ENCODE data around the gene TSPAN31.

Gene TSPAN31

DNA sequence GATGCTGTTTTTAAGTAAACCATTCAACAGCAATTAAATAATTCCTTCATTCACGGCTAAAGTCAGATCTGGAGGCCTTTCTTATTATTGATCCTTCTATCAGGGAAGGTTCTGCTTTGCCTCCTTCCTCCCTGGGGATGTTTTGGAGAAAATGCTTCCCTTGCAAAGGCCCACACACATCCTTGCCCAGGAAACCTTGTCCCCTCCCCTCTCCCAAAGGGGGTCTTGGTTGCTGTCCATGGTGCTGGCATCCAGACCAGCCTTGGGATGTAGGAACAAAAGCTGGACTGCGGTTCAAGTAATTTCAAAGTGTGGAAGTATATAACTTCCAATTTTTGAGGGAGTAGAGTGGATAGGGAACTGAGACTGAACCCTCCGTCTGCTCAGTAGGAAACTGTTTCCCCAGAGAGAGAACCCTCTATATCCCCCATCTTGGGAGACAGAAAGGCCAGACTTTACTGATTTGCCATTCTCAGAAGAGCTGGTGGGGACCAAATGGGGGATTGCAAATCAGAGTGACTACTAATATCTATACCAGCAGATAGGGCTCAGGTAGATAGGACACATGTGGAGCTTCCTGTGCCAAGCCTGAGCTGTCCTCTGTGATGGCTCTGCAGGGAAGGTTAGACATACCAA, 15.6 kb downstream of the TSPAN31 start:
- Histone ChIP-seq H3K36me3 (ENCODE audit: control insufficient read depth, insufficient read depth, low read length) (peaks cover 16% of the 10 kb centered on the region), H3K27me3 (replicated peaks; ENCODE audit: control insufficient read depth, insufficient read depth, low read length, poor library complexity, severe bottlenecking) (peaks cover 5% of the 10 kb centered on the region), H3K4me1 (ENCODE audit: control insufficient read depth, insufficient read depth, low read length, poor library complexity, severe bottlenecking) (peaks cover 28% of the 10 kb centered on the region), H3K27ac (ENCODE audit: insufficient read depth, low read length, poor library complexity, severe bottlenecking) (no peak overlapping the region), H3K9me3 (ENCODE audit: control insufficient read depth, low read length) (no peaks in the 10 kb centered on the region), H3K4me3 (ENCODE audit: insufficient read depth, low read depth, low read length, poor library complexity, severe bottlenecking) (no peak overlapping the region)
- DNase-seq, result no peak

DNA sequence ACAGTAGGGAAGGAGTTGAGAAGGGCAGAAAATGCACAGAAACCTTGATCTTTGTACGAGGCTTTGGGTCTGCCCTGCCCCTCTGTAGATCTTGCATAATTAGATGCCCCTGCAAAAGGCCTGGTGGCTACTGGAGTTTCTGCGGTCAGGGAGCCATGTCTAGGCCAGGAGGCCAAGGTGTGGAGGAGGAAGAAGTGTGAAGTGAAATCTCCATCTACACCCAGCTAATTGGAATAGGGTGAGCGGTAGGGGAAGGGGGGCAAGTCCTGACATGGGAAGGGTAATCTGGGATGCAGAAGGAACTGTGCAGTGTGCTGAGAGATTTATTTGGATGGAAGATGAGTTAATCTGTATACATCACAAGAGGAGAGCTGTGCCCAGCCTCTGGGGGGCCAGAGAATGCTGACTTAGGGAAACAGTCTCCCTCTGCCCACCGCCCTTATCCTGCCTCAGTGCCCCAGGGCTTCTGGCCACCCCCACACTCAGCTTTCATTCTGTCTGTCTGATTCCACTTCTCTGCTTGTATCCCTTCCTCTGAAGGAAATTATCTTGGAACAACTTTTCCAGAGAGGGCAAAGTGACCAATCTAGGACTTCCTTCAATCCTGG, 16.7 kb downstream of the TSPAN31 start:
- peaks cover 13% of the 10 kb centered on the region for H3K27me3 ChIP-seq (replicated peaks; ENCODE audit: control insufficient read depth, insufficient read depth, low read length, poor library complexity, severe bottlenecking)
- peaks cover 16% of the 10 kb centered on the region for H3K36me3 ChIP-seq (ENCODE audit: control insufficient read depth, insufficient read depth, low read length)
- DNase-seq, result no peak
- H3K4me3 ChIP-seq (ENCODE audit: insufficient read depth, low read depth, low read length, poor library complexity, severe bottlenecking), result no peak overlapping the region
- peaks cover 30% of the 10 kb centered on the region for H3K4me1 ChIP-seq (ENCODE audit: control insufficient read depth, insufficient read depth, low read length, poor library complexity, severe bottlenecking)
- H3K9me3 ChIP-seq (ENCODE audit: control insufficient read depth, low read length), result no peaks in the 10 kb centered on the region
- no peak overlapping the region for H3K27ac ChIP-seq (ENCODE audit: insufficient read depth, low read length, poor library complexity, severe bottlenecking)

DNA sequence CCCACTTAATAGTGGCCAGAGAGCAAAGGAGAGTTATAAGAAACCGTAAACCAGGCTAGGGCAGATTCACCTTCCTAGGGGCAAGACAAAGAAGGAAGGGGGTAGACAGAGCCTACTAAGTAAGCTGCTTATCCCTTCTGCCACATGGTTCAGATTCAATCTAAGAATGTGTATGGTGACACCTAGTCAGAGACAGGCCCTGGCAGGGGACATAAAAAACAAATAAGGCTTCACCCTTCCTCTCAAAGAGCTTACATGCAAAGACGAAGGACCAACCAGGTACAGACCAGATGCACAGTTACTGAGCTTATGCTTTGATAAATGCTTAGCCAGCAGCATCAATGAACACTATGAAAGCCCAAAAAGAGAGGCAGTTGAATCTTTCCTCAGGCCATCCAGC, 17.6 kb downstream of the TSPAN31 start:
- Histone ChIP-seq H3K4me1 (ENCODE audit: control insufficient read depth, insufficient read depth, low read length, poor library complexity, severe bottlenecking) (peaks cover 29% of the 10 kb centered on the region), H3K4me3 (ENCODE audit: insufficient read depth, low read depth, low read length, poor library complexity, severe bottlenecking) (no peak overlapping the region), H3K9me3 (ENCODE audit: control insufficient read depth, low read length) (no peaks in the 10 kb centered on the region), H3K27me3 (replicated peaks; ENCODE audit: control insufficient read depth, insufficient read depth, low read length, poor library complexity, severe bottlenecking) (peaks cover 19% of the 10 kb centered on the region), H3K27ac (ENCODE audit: insufficient read depth, low read length, poor library complexity, severe bottlenecking) (no peak overlapping the region), H3K36me3 (ENCODE audit: control insufficient read depth, insufficient read depth, low read length) (peaks cover 16% of the 10 kb centered on the region)
- DNase-seq, result no peak

DNA sequence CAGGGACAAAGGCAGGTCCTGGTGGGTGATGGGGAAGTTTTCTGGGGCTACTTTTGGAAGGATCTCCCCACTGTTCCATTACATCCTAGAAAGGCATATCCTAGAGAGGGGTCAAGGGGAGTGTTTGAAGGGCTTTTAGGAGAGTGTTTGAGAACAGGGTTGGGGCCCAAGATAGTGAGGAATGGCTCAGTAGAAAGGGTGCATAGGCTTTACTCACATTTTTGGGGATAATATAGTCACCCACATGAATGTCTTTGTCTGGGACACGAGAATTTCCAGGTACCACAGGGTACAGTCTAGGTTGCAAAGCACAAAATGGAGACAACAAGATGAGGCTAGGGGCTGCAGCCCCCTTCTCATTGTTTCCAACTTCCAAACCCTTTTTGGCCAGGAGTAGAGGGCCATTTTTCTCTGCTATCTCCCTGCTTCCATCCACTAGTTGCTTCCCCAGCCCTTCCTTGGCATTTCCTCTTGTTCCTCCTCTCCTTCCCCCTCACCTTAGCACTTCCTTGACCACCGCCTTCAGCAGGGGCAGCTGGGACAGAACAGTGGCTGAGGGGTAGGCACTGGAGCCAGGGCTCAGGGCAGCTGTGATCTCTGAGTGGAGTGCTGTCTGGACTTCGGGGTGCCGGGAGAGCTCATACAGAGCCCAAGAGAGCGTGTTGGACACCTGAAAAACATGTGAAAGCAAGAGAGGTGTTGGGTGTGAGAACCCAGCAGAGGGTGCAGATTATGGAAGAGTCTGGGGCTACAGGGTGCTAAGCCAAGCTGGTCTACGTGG, 19.2 kb downstream of the TSPAN31 start:
- Histone ChIP-seq H3K4me1 (ENCODE audit: control insufficient read depth, insufficient read depth, low read length, poor library complexity, severe bottlenecking) (peaks cover 29% of the 10 kb centered on the region), H3K27ac (ENCODE audit: insufficient read depth, low read length, poor library complexity, severe bottlenecking) (no peak overlapping the region), H3K9me3 (ENCODE audit: control insufficient read depth, low read length) (no peaks in the 10 kb centered on the region), H3K27me3 (replicated peaks; ENCODE audit: control insufficient read depth, insufficient read depth, low read length, poor library complexity, severe bottlenecking) (peaks cover 19% of the 10 kb centered on the region), H3K4me3 (ENCODE audit: insufficient read depth, low read depth, low read length, poor library complexity, severe bottlenecking) (peak overlapping the region; percentile 68), H3K36me3 (ENCODE audit: control insufficient read depth, insufficient read depth, low read length) (peaks cover 1% of the 10 kb centered on the region)
- no peak for DNase-seq

DNA sequence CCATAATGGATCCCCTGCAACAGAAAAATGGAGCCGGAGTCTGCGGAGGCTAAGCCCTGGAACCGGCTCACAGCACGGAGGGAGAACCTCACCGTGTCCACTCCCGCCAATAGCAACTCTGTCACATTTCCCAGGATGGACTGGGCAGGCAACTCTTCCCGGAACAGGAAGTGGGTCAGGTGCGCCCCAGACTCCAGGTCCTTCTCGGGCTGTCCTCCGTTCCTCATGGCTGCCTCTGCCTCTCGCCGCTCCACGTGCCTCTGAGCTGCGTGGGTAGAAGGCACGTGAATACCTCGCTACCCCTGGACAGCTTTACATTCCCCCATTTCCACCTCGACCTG, 19.8 kb downstream of the TSPAN31 start:
- Histone ChIP-seq H3K27me3 (replicated peaks; ENCODE audit: control insufficient read depth, insufficient read depth, low read length, poor library complexity, severe bottlenecking) (peaks cover 19% of the 10 kb centered on the region), H3K27ac (ENCODE audit: insufficient read depth, low read length, poor library complexity, severe bottlenecking) (peak overlapping the region; percentile 7)

DNA sequence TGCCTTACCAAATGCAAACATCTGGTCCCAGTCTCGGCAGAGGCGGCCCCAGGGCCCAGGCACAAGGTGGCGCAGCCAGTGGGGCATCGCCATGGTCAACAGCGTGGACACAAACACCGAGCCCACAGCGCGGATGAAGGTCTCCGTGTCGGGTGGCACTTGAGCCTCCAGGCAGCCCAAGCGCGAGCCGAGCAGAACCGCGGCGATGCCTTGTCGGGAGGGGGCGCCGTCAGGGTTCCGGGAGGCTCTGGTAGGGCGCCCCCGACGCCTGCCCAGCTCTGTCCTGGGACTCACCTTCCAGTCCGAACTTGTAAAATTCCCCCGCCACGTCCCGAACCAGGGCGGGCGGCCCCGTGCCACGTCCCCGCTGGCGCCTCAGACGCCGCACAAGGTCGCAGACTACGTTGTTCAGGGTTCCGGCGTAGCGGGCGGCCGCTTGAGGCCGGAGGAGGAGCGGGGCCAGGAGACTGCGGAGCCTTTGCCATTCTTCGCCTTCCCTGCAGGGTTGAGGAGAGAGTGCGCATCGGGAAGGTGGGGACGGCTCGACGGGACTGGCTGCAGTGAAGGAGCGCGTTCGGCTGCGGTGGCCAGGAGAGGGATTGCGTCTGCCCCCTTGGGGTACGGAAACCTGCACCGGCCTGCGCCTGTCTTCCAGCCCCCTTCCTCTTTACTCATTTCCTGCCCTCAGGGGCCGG, 20.3 kb downstream of the TSPAN31 start:
- peaks cover 3% of the 10 kb centered on the region for H3K36me3 ChIP-seq (ENCODE audit: control insufficient read depth, insufficient read depth, low read length)
- H3K27ac ChIP-seq (ENCODE audit: insufficient read depth, low read length, poor library complexity, severe bottlenecking), result peak overlapping the region; percentile 7
- H3K4me1 ChIP-seq (ENCODE audit: control insufficient read depth, insufficient read depth, low read length, poor library complexity, severe bottlenecking), result peaks cover 29% of the 10 kb centered on the region
- peaks cover 19% of the 10 kb centered on the region for H3K27me3 ChIP-seq (replicated peaks; ENCODE audit: control insufficient read depth, insufficient read depth, low read length, poor library complexity, severe bottlenecking)
- H3K4me3 ChIP-seq (ENCODE audit: insufficient read depth, low read depth, low read length, poor library complexity, severe bottlenecking), result peak overlapping the region; percentile 68
- H3K9me3 ChIP-seq (ENCODE audit: control insufficient read depth, low read length), result no peaks in the 10 kb centered on the region
- DNase-seq, result peak in 1 of 3 donors; percentile 13

More for the DNA sequence above, 19.8 kb downstream of the TSPAN31 start:
- H3K9me3 ChIP-seq (ENCODE audit: control insufficient read depth, low read length), result no peaks in the 10 kb centered on the region
- H3K4me3 ChIP-seq (ENCODE audit: insufficient read depth, low read depth, low read length, poor library complexity, severe bottlenecking), result peak overlapping the region; percentile 68
- peaks cover 29% of the 10 kb centered on the region for H3K4me1 ChIP-seq (ENCODE audit: control insufficient read depth, insufficient read depth, low read length, poor library complexity, severe bottlenecking)
- H3K36me3 ChIP-seq (ENCODE audit: control insufficient read depth, insufficient read depth, low read length), result peaks cover 1% of the 10 kb centered on the region
- DNase-seq, result no peak

DNA sequence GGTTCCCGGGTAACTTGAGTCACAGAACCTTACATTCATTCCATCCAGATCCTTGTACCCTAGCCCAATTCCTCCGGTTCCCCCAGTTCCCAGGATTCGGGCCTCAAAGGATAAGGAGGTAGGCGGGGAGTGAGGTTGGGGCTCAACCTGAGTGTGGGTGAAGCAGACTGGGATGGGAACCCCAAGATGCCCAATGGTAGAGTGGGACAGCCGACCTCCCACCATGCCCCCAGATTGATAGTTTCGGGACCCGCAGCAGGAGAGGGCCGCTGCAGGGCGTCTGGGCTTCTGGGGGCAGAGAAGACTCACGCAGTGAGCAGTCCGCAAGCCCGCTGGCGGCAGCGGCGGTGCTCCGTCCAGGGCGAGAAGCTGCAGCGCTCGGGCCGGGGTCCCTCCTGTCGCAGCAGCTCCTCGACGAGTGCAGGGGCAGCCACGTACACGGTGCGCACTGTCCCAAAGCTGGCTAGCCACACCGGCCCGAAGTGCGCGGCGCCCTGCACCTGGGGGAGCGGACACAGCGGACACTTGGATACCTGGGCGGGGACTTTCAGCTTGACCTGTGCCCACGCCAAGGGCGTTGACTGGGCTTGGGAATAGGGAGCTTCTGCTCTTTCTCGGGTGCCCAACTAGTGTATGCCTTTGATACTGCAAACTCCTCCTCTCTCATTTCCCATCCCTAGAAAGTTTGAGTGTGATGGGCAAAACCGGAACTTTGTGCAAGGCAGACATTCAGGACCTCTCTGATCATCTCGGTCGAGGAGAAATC, 21.0 kb downstream of the TSPAN31 start:
- H3K4me3 ChIP-seq (ENCODE audit: insufficient read depth, low read depth, low read length, poor library complexity, severe bottlenecking), result peak overlapping the region; percentile 68
- H3K36me3 ChIP-seq (ENCODE audit: control insufficient read depth, insufficient read depth, low read length), result peaks cover 3% of the 10 kb centered on the region
- H3K9me3 ChIP-seq (ENCODE audit: control insufficient read depth, low read length), result no peaks in the 10 kb centered on the region
- DNase-seq, result no peak
- H3K27me3 ChIP-seq (replicated peaks; ENCODE audit: control insufficient read depth, insufficient read depth, low read length, poor library complexity, severe bottlenecking), result peaks cover 19% of the 10 kb centered on the region
- H3K4me1 ChIP-seq (ENCODE audit: control insufficient read depth, insufficient read depth, low read length, poor library complexity, severe bottlenecking), result peaks cover 29% of the 10 kb centered on the region
- no peak overlapping the region for H3K27ac ChIP-seq (ENCODE audit: insufficient read depth, low read length, poor library complexity, severe bottlenecking)

DNA sequence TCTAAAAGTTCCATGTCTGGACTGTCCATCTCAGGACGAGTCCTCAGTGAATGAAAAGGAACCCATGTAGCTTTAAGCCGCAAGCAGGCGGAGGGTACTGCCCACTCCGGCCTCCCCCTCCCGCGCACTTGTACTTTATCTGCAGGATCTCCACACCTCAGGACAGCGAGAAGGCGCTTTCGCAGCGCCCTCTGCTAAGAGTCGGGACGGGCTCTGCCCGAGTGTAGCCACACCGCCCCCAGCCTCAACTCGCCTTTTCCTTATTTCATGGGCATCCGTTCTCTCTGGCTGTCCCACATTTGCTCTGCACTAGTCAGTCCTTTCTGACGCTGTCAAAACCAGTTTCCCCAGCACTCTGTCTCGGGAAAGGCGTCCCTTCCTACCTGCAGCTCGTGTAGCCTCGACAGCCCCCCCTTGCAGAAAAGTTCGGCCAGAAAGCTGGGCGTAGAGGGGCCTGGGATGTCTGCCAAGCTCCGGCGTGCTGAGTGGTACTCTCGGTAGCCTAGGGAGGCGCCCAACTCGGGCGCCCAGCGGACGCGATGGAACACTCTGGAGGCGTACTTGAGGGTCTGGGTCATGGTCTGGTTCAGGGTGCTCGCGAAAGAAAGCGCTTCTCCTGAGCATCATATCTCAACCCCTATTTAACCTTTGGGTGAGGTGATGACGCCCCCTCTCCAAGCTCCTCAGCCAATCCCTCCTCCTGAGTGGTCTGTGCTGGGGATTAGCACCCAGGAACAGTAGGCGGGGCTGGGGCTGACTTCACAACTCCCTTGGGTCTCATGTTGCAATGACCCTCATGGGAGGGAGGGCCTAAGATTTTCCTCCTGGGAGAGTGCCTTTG, 21.8 kb downstream of the TSPAN31 start, which contains the start of gene CYP27B1:
Gene CYP27B1 (minus strand): TSS at position 615 of the 841 bp plus-strand sequence. CDS start 37 bp downstream, at position 578.
- peaks cover 3% of the 10 kb centered on the region for H3K36me3 ChIP-seq (ENCODE audit: control insufficient read depth, insufficient read depth, low read length)
- H3K27me3 ChIP-seq (replicated peaks; ENCODE audit: control insufficient read depth, insufficient read depth, low read length, poor library complexity, severe bottlenecking), result peaks cover 19% of the 10 kb centered on the region
- H3K9me3 ChIP-seq (ENCODE audit: control insufficient read depth, low read length), result no peaks in the 10 kb centered on the region
- peaks cover 29% of the 10 kb centered on the region for H3K4me1 ChIP-seq (ENCODE audit: control insufficient read depth, insufficient read depth, low read length, poor library complexity, severe bottlenecking)
- no peak for DNase-seq
- H3K4me3 ChIP-seq (ENCODE audit: insufficient read depth, low read depth, low read length, poor library complexity, severe bottlenecking), result peak within 1 kb of the TSS; percentile 68
- no peak within 1 kb of the TSS for H3K27ac ChIP-seq (ENCODE audit: insufficient read depth, low read length, poor library complexity, severe bottlenecking)

DNA sequence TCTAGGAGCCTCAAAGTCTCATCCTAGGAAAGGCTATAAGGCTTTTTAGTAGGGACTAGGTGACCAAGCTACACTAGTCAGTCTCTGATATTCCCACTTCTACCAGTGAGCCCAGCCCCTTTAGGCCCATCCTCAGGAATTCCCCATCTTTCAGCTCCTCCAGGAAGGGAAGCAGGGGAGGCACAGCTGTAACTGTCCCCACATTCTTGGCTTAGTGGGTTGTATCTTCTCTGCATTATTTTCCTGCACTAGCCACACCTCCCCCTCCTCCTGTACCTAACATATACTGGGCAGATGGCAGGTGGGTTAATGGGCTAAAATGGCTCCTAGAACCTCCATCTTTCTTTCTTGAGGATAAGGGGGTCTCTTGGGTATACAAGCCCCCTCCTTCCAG, 22.5 kb downstream of the TSPAN31 start:
- Histone ChIP-seq H3K27me3 (replicated peaks; ENCODE audit: control insufficient read depth, insufficient read depth, low read length, poor library complexity, severe bottlenecking) (peaks cover 19% of the 10 kb centered on the region), H3K9me3 (ENCODE audit: control insufficient read depth, low read length) (no peaks in the 10 kb centered on the region), H3K27ac (ENCODE audit: insufficient read depth, low read length, poor library complexity, severe bottlenecking) (no peak overlapping the region), H3K4me1 (ENCODE audit: control insufficient read depth, insufficient read depth, low read length, poor library complexity, severe bottlenecking) (peaks cover 29% of the 10 kb centered on the region), H3K36me3 (ENCODE audit: control insufficient read depth, insufficient read depth, low read length) (peaks cover 3% of the 10 kb centered on the region), H3K4me3 (ENCODE audit: insufficient read depth, low read depth, low read length, poor library complexity, severe bottlenecking) (no peak overlapping the region)
- no peak for DNase-seq
